IMR-90 (cell line): Measurements from ENCODE around the gene CDC45.

Experiments used
- BHLHE40 ChIP-seq: fragments of 150-350 bp; IDR thresholded peaks from 2 replicates; pipeline ENCODE4 v1.6.1; 2016; ENCODE audit warnings: mild to moderate bottlenecking, low read depth, low read length
- CEBPB ChIP-seq: IDR thresholded peaks from 2 replicates; pipeline ENCODE4 v1.6.1; 2012; ENCODE audit warnings: low read depth, low read length, improper control_type of control experiment
- MAFK ChIP-seq: IDR thresholded peaks from 2 replicates; pipeline ENCODE4 v1.6.1; 2012; ENCODE audit warnings: low read depth, low read length, improper control_type of control experiment
- MAZ ChIP-seq: IDR thresholded peaks from 2 replicates; pipeline ENCODE4 v1.6.1; 2012; ENCODE audit warnings: low read depth, mild to moderate bottlenecking, low read length, improper control_type of control experiment, moderate library complexity, borderline replicate concordance
- MXI1 ChIP-seq: IDR thresholded peaks from 2 replicates; pipeline ENCODE4 v1.6.1; 2012; ENCODE audit warnings: low read depth, mild to moderate bottlenecking, low read length, moderate library complexity, borderline replicate concordance
- POLR2A ChIP-seq: IDR thresholded peaks from 2 replicates; pipeline ENCODE4 v1.6.1; 2012; ENCODE audit warnings: mild to moderate bottlenecking, low read depth, low read length
- RAD21 ChIP-seq: IDR thresholded peaks from 2 replicates; pipeline ENCODE4 v1.6.1; 2012; ENCODE audit warnings: low read length, improper control_type of control experiment
- RCOR1 ChIP-seq: IDR thresholded peaks from 2 replicates; pipeline ENCODE4 v1.6.1; 2012; ENCODE audit warnings: mild to moderate bottlenecking, low read length, improper control_type of control experiment; ENCODE audit not compliant: insufficient replicate concordance
- RFX5 ChIP-seq: IDR thresholded peaks from 2 replicates; pipeline ENCODE4 v1.8.0; 2012; ENCODE audit warnings: low read depth, mild to moderate bottlenecking, low read length, moderate library complexity
- SMC3 ChIP-seq: fragments of 150-350 bp; IDR thresholded peaks from 2 replicates; pipeline ENCODE4 v1.6.1; 2016; ENCODE audit warnings: low read depth, mild to moderate bottlenecking, antibody characterized with exemption, low read length, moderate library complexity
- USF2 ChIP-seq: fragments of 150-350 bp; IDR thresholded peaks from 2 replicates; pipeline ENCODE4 v1.6.1; 2017; ENCODE audit warnings: mild to moderate bottlenecking, antibody characterized with exemption, low read length, low read depth
- TF ChIP-seq, protein P1 (sequence below): conservative IDR thresholded peaks from 2 replicates; pipeline ENCODE4 v1.5.1; 2012; ENCODE audit warnings: mild to moderate bottlenecking, low read depth, low read length, improper control_type of control experiment

DNA sequence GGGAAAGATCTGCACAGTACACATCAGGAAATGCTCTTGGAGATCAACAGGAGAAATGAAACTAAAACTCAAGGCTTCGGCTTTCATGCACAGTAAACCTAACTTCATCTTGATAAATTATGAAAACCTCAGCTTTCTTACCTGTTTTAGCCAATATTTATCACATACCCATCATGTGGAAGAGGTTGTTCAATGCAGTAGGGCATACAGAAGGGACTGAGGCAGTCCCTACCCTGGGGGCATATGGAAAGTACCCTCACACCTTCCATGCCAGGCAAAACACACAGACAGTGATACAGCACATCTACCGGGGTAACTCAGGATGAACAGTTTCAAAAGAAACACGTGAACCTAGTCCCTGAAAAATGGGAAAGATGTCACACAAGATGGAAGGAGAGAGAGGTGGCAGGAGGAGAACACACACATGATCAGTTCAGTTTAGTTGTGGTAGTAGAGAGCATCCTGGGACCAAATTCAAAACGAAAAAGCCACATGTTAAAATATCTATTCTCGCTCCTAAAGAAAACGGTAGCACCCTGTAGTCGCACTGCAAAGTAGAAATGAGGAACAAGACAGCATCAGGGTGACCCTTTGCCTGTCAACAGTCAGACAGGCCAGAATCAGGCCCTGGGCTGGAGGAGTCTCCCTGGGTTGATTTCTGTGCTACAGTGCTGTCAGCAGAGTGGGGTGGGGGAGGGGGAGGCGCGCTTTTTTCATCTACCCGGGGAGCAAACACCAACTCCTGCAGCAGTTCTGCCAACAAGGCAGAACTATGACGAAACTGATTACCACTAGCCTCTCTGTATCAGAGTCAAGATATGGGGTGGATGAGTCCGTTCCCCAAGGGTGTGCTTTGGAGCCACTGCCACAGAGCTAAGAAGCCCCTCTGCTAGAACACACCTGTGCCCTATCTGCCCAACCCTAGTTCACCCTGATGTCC lies 49.5 kb upstream of the CDC45 start:
- TF ChIP-seq POLR2A (no peak; the same call in 1 of the 2 replicates), RCOR1 (no peak), BHLHE40 (no peak), CEBPB (peak; percentile 64), RFX5 (no peak), MAFK (no peak), MXI1 (no peak; the same call in 1 of the 2 replicates), MAZ (no peak), USF2 (no peak), SMC3 (no peak), RAD21 (no peak)
- TF ChIP-seq, protein P1, sequence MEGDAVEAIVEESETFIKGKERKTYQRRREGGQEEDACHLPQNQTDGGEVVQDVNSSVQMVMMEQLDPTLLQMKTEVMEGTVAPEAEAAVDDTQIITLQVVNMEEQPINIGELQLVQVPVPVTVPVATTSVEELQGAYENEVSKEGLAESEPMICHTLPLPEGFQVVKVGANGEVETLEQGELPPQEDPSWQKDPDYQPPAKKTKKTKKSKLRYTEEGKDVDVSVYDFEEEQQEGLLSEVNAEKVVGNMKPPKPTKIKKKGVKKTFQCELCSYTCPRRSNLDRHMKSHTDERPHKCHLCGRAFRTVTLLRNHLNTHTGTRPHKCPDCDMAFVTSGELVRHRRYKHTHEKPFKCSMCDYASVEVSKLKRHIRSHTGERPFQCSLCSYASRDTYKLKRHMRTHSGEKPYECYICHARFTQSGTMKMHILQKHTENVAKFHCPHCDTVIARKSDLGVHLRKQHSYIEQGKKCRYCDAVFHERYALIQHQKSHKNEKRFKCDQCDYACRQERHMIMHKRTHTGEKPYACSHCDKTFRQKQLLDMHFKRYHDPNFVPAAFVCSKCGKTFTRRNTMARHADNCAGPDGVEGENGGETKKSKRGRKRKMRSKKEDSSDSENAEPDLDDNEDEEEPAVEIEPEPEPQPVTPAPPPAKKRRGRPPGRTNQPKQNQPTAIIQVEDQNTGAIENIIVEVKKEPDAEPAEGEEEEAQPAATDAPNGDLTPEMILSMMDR = no peak
